H1 (cell line): ENCODE data around the gene COLEC11. TPM values are rescaled to one million over a fixed set of nuclear protein-coding genes. Genes with fewer than 3 reads are reported as not detected.
A peak's percentile ranks its signal among the peaks of the same experiment; 100 is the strongest.

Experiments
- CTCF ChIA-PET: fragments of 300-600 bp; sonication (Branson Sonifier 250); formaldehyde crosslinking; loops from one replicate; lab custom pipeline; 2021; ENCODE audit not compliant: partially characterized antibody; lab: Charles Lee
- POLR2A ChIA-PET: fragments of 300-600 bp; sonication (Branson Sonifier 250); formaldehyde crosslinking; loops from one replicate; lab custom pipeline; 2021; ENCODE audit warnings: inconsistent platforms; ENCODE audit not compliant: partially characterized antibody; lab: Charles Lee
- DNase-seq, 2 experiments: peaks; one replicate each; pipeline versions ENCODE4 v3.0.0 to v3.0.0-alpha.2; 2010 to 2022; ENCODE audit warnings: low spot score in 2 of 2, low read depth in 1 of 2, mixed read lengths in 1 of 2
- FAIRE-seq: peaks from 2 replicates; lab custom pipeline; 2011; peaks lifted over from hg19 to GRCh38; lab: Jason Lieb, UNC
- H2AFZ ChIP-seq: 2 replicates; pipeline ENCODE4 v1.8.1; 2012; ENCODE audit warnings: low read length, inconsistent platforms
- H2AK5ac ChIP-seq: 2 replicates; pipeline ENCODE4 v1.6.1; 2013; ENCODE audit warnings: low read depth, low read length
- H2BK120ac ChIP-seq: replicated peaks from 2 replicates; pipeline ENCODE3; 2013; ENCODE audit warnings: low read depth, low read length, inconsistent platforms
- H2BK12ac ChIP-seq: 2 replicates; pipeline ENCODE4 v1.6.1; 2013; ENCODE audit warnings: low read depth, low read length
- H2BK15ac ChIP-seq: 2 replicates; pipeline ENCODE4 v1.6.1; 2013; ENCODE audit warnings: low read length
- H2BK20ac ChIP-seq: 2 replicates; pipeline ENCODE4 v1.6.1; 2013; ENCODE audit warnings: low read length
- H2BK5ac ChIP-seq: 2 replicates; pipeline ENCODE4 v1.6.1; 2013; ENCODE audit warnings: low read depth, low read length
- H3K14ac ChIP-seq: 2 replicates; pipeline ENCODE4 v1.6.1; 2013; ENCODE audit warnings: inconsistent platforms; ENCODE audit not compliant: insufficient read length
- H3K18ac ChIP-seq: 2 replicates; pipeline ENCODE4 v1.6.1; 2013; ENCODE audit warnings: low read length; ENCODE audit errors: extremely low read depth
- H3K23ac ChIP-seq: 2 replicates; pipeline ENCODE4 v1.6.1; 2013; ENCODE audit warnings: inconsistent platforms; ENCODE audit not compliant: insufficient read length
- H3K23me2 ChIP-seq: 2 replicates; pipeline ENCODE4 v1.6.1; 2013; ENCODE audit warnings: low read depth, low read length
- H3K27ac ChIP-seq: 2 replicates; pipeline ENCODE4 v1.6.1; 2011; ENCODE audit warnings: low read depth, low read length, inconsistent platforms
- H3K27me3 ChIP-seq, 4 experiments: replicated peaks in 1 of 4; 1 replicate in 1 of 4; 2 replicates in 3 of 4; pipeline versions ENCODE4 v1.6.1 to v1.8.1; 2011 to 2013; ENCODE audit warnings: low read length in 3 of 4, mild to moderate bottlenecking in 3 of 4, inconsistent platforms in 2 of 4, mixed read lengths in 2 of 4, moderate library complexity in 1 of 4; ENCODE audit not compliant: control insufficient read depth in 3 of 4, insufficient read depth in 3 of 4; ENCODE audit errors: extremely low read depth in 1 of 4
- H3K36me3 ChIP-seq, 4 experiments: 2 replicates each; pipeline versions ENCODE4 v1.6.1 to v1.8.1; 2011 to 2013; ENCODE audit warnings: mild to moderate bottlenecking in 4 of 4, low read length in 3 of 4, moderate library complexity in 2 of 4, control low read depth in 1 of 4, inconsistent platforms in 1 of 4; ENCODE audit not compliant: insufficient read depth in 4 of 4, control insufficient read depth in 2 of 4
- H3K4ac ChIP-seq: replicated peaks from 2 replicates; pipeline ENCODE3; 2013; ENCODE audit warnings: low read length, low read depth, mixed read lengths, inconsistent platforms; ENCODE audit not compliant: insufficient read length
- H3K4me1 ChIP-seq, 4 experiments: replicated peaks in 1 of 4; 1 replicate in 1 of 4; 2 replicates in 3 of 4; pipeline versions ENCODE4 v1.6.1 to v1.8.1; 2011 to 2013; ENCODE audit warnings: low read length in 3 of 4, inconsistent platforms in 2 of 4, mixed read lengths in 1 of 4; ENCODE audit not compliant: insufficient read depth in 4 of 4, control insufficient read depth in 3 of 4
- H3K4me2 ChIP-seq, 2 experiments: 2 replicates each; pipeline versions ENCODE4 v1.6.1 to v1.8.1; 2011 to 2013; ENCODE audit warnings: low read depth in 2 of 2, low read length in 2 of 2, control low read depth in 1 of 2, inconsistent platforms in 1 of 2, mild to moderate bottlenecking in 1 of 2; ENCODE audit not compliant: insufficient read depth in 1 of 2
- H3K4me3 ChIP-seq, 4 experiments: fragments of 200-600, 300-600 bp in 1 of 4; sonication (generic), shearing (Covaris generic), sonication (Bioruptor Twin) in 1 of 4; 2 replicates each; pipeline versions ENCODE4 v1.5.1 to v1.8.1; 2011 to 2016; ENCODE audit warnings: low read length in 4 of 4, low read depth in 3 of 4, control low read depth in 2 of 4, inconsistent platforms in 2 of 4, mild to moderate bottlenecking in 2 of 4, mixed read lengths in 1 of 4, moderate library complexity in 1 of 4; ENCODE audit not compliant: insufficient read depth in 2 of 4; ENCODE audit errors: extremely low read depth in 1 of 4
- H3K56ac ChIP-seq: replicated peaks from 2 replicates; pipeline ENCODE3; 2013; ENCODE audit warnings: low read depth, mild to moderate bottlenecking, mixed read lengths, low read length, inconsistent platforms; ENCODE audit not compliant: insufficient read length
- H3K79me1 ChIP-seq: 2 replicates; pipeline ENCODE4 v1.6.1; 2013; ENCODE audit warnings: low read depth, low read length, control low read depth
- H3K79me2 ChIP-seq, 2 experiments: 2 replicates each; pipeline versions ENCODE4 v1.6.1 to v1.8.1; 2012 to 2013; ENCODE audit warnings: low read length in 2 of 2, mild to moderate bottlenecking in 2 of 2, inconsistent platforms in 1 of 2; ENCODE audit not compliant: insufficient read depth in 2 of 2, control insufficient read depth in 1 of 2
- H3K9ac ChIP-seq, 4 experiments: replicated peaks in 1 of 4; 1 replicate in 1 of 4; 2 replicates in 3 of 4; pipeline versions ENCODE4 v1.6.1 to v1.8.1; 2011 to 2013; ENCODE audit warnings: low read depth in 3 of 4, low read length in 3 of 4, control low read depth in 2 of 4, mild to moderate bottlenecking in 2 of 4, moderate library complexity in 2 of 4, inconsistent platforms in 1 of 4; ENCODE audit errors: extremely low read depth in 1 of 4
- H3K9me3 ChIP-seq, 2 experiments: 2 replicates each; pipeline versions ENCODE4 v1.6.1 to v1.8.1; 2012 to 2013; ENCODE audit warnings: mild to moderate bottlenecking in 2 of 2, moderate library complexity in 2 of 2, control low read depth in 1 of 2, inconsistent platforms in 1 of 2, low read depth in 1 of 2, low read length in 1 of 2, mixed read lengths in 1 of 2; ENCODE audit not compliant: insufficient read depth in 2 of 2
- H4K20me1 ChIP-seq, 2 experiments: replicated peaks in 1 of 2; 2 replicates each; pipeline versions ENCODE3 to v1.8.1; 2011 to 2013; ENCODE audit warnings: inconsistent platforms in 2 of 2, low read length in 2 of 2, mild to moderate bottlenecking in 1 of 2; ENCODE audit not compliant: insufficient read depth in 2 of 2, control insufficient read depth in 1 of 2
- H4K5ac ChIP-seq: 2 replicates; pipeline ENCODE4 v1.6.1; 2013; ENCODE audit warnings: low read length, low read depth, mixed read lengths, inconsistent platforms; ENCODE audit not compliant: insufficient read length
- H4K8ac ChIP-seq: 2 replicates; pipeline ENCODE4 v1.8.0; 2013; ENCODE audit warnings: mild to moderate bottlenecking, moderate library complexity, low read length, inconsistent platforms; ENCODE audit not compliant: insufficient read depth; ENCODE audit errors: extremely low read depth
- H4K91ac ChIP-seq: replicated peaks from 2 replicates; pipeline ENCODE3; 2013; ENCODE audit warnings: low read length, mixed read lengths, inconsistent platforms; ENCODE audit not compliant: insufficient read length
- CTCF ChIP-seq, 3 experiments: IDR thresholded peaks; 1 replicate in 2 of 3; 2 replicates in 1 of 3; pipeline versions ENCODE4 v1.5.1 to v1.6.1; 2011; ENCODE audit warnings: low read length in 3 of 3, mild to moderate bottlenecking in 3 of 3, inconsistent platforms in 2 of 3, low read depth in 1 of 3, moderate library complexity in 1 of 3; ENCODE audit not compliant: insufficient read depth in 1 of 3; ENCODE audit errors: control extremely low read depth in 1 of 3
- POLR2A ChIP-seq, 2 experiments: IDR thresholded peaks; 1 replicate in 1 of 2; 2 replicates in 1 of 2; pipeline ENCODE4 v1.6.1; 2011; ENCODE audit warnings: low read depth in 2 of 2, low read length in 2 of 2, mild to moderate bottlenecking in 2 of 2; ENCODE audit errors: control extremely low read depth in 1 of 2
- POLR2AphosphoS5 ChIP-seq: IDR thresholded peaks from 2 replicates; pipeline ENCODE4 v1.6.1; 2011; ENCODE audit warnings: low read depth, low read length
- WGBS, 2 experiments: shearing (Covaris generic) in 1 of 2; methylation state at CpG; one replicate each; pipeline versions ENCODE4 v1.1.6 to v1.1.7; 2013 to 2015; ENCODE audit warnings: low lambda C conversion rate in 2 of 2, mixed read lengths in 2 of 2, inconsistent platforms in 1 of 2, low coverage in 1 of 2, missing lambda C conversion rate in 1 of 2; ENCODE audit not compliant: insufficient replicate concordance in 2 of 2, insufficient coverage in 1 of 2, insufficient read length in 1 of 2; ENCODE audit errors: extremely low coverage in 1 of 2, missing lambda C conversion rate in 1 of 2; 5-methylcytosine and 5-hydroxymethylcytosine counted together
- polyA plus RNA-seq, 7 experiments: library from polyadenylated mRNA; depleted of rRNA in 3 of 7; stranded (reverse) in 5 of 7; unstranded in 2 of 7; fragments of >200 nt in 5 of 7; fragments of 200-250 nt in 2 of 7; gene quantifications; 1 replicate in 5 of 7; 2 replicates in 1 of 7; 4 replicates in 1 of 7; pipeline versions ENCODE4 v1.2.1 to v1.2.3, GENCODE V29; 2011 to 2013; ENCODE audit warnings: missing spikeins in 2 of 7, mixed read lengths in 2 of 7
- total RNA-seq: library from RNA; stranded (reverse); fragmentation: NEBNext Ultra II Directional; extraction: Animal tissue kit (Norgen Biotek cat#: 25700); gene quantifications from 2 replicates; pipeline ENCODE4 v1.2.1, GENCODE V29; 2021

COLEC11 gene
- total and polyA plus RNA-seq, 2 of the 8 experiments (the other 6 are each of a cell fraction or from before 2014, with no cell fraction given), result 0.47 to 0.80 TPM

- H2BK5ac ChIP-seq, result no peak overlapping the region
- FAIRE-seq, result no peak
- H3K23ac ChIP-seq, result no peak overlapping the region
- H4K91ac ChIP-seq, result no peak overlapping the region
- H3K79me1 ChIP-seq, result peaks cover 2% of the 10 kb centered on the region; the same call in 1 of the 2 replicates
- no peak overlapping the region for H2AFZ ChIP-seq
- TF ChIP-seq POLR2AphosphoS5 (peak; percentile 6), POLR2A (IDR thresholded peaks at IDR 0.05; ENCODE audit: control extremely low read depth in 1 of 2, low read depth in 2 of 2, low read length in 2 of 2) (peak; percentile 27 to 76), CTCF (IDR thresholded peaks at IDR 0.05; ENCODE audit: control extremely low read depth in 1 of 3, insufficient read depth in 1 of 3, low read depth in 1 of 3, low read length in 3 of 3) (no peak)
- H3K36me3 ChIP-seq, result peaks cover 38 to 81% (median 63%) of the 10 kb centered on the region in 4 experiments
- no peak overlapping the region for H2BK15ac ChIP-seq
- no peak overlapping the region for H3K18ac ChIP-seq
- no peak overlapping the region for H4K5ac ChIP-seq
- 84% methylated on average over 13 of the region's 13 CpGs; no CpG with 5 or more reads in 1 of the 2 experiments for WGBS, 2 experiments
- H2BK12ac ChIP-seq, result no peak overlapping the region
- no peak overlapping the region for H2BK120ac ChIP-seq
- H4K20me1 ChIP-seq, result peaks cover 30% of the 10 kb centered on the region in 2 experiments
- H3K4me1 ChIP-seq, result peaks cover 0 to under 1% (median under 1%) of the 10 kb centered on the region in 4 experiments; a peak in 2 of 7 replicates
- peak overlapping the region; percentile 15; the same call in 1 of the 2 replicates for H4K8ac ChIP-seq
- H3K14ac ChIP-seq, result no peak overlapping the region
- H3K27me3 ChIP-seq, result no peaks in the 10 kb centered on the region
- no peak overlapping the region for H2AK5ac ChIP-seq
- no peak overlapping the region for H3K4ac ChIP-seq
- no peaks in the 10 kb centered on the region for H3K9me3 ChIP-seq
- no peak overlapping the region for H3K4me2 ChIP-seq
- DNase-seq, result no peak
- no peak overlapping the region for H3K27ac ChIP-seq
- H3K56ac ChIP-seq, result no peak overlapping the region
- no peak overlapping the region for H3K4me3 ChIP-seq
- no peak overlapping the region for H2BK20ac ChIP-seq
- ChIA-PET CTCF (interaction anchor here (1.0 kb wide), 1 partner anchor 47 kb away, joined by 3 read pairs; no protein-coding TSS in a partner anchor), POLR2A (interaction anchor here (0.6 to 17.0 kb wide), 13 partner anchors 11 to 126 kb away, joined by 3 to 373 read pairs (median 3); partner anchors contain the start of genes COLEC11 and RNASEH1)
- no peak overlapping the region for H3K9ac ChIP-seq
- peaks cover 0 to 48% of the 10 kb centered on the region in 2 experiments; a peak in 3 of 4 replicates for H3K79me2 ChIP-seq
- no peaks in the 10 kb centered on the region for H3K23me2 ChIP-seq
Measured at GRCh38 chr2:3581367-3582262, 13.3 kb upstream of the COLEC11 start.
